Hypothalamus (tissue), 51 donors: ENCODE results near the gene TIMP4.

Experiments used
- DNase-seq, 51 donors: peaks; one replicate each; lab custom pipeline; 2025; lab: John Stamatoyannopoulos, UW

TIMP4 gene

GRCh38 chr3:12150112-12150511 is 8.6 kb downstream of the TIMP4 start:
- no peak for DNase-seq

- no peak for DNase-seq
Observed at GRCh38 chr3:12149029-12149428, 9.7 kb downstream of the TIMP4 start.

GRCh38 chr3:12148183-12148940 is 10.3 kb downstream of the TIMP4 start:
- DNase-seq, result no peak

GRCh38 chr3:12147049-12147780 is 11.5 kb downstream of the TIMP4 start:
- DNase-seq, result no peak

- DNase-seq, result peak in 2 of 51 donors; percentile 14 to 43
Observed at GRCh38 chr3:12143949-12144504, 14.7 kb downstream of the TIMP4 start.

GRCh38 chr3:12142476-12142875 is 16.2 kb downstream of the TIMP4 start:
- no peak for DNase-seq

- DNase-seq, result no peak
Observed at GRCh38 chr3:12141350-12141749, 17.4 kb downstream of the TIMP4 start.

- DNase-seq, result peak in 3 of 51 donors; percentile 6 to 11 (median 7)
Observed at GRCh38 chr3:12139111-12139511, 19.6 kb downstream of the TIMP4 start.

- DNase-seq, result no peak
Observed at GRCh38 chr3:12138044-12138443, 20.7 kb downstream of the TIMP4 start.

GRCh38 chr3:12136371-12136770 is 22.3 kb downstream of the TIMP4 start:
- no peak for DNase-seq

- peak in 35 of 51 donors; percentile 5 to 72 (median 42) for DNase-seq
Observed at GRCh38 chr3:12135029-12135657, 23.6 kb downstream of the TIMP4 start.

- no peak for DNase-seq
Observed at GRCh38 chr3:12132881-12133280, 25.8 kb downstream of the TIMP4 start.

- peak in 1 of 51 donors; percentile 24 for DNase-seq
Observed at GRCh38 chr3:12131351-12132090, 27.2 kb downstream of the TIMP4 start.

- no peak for DNase-seq
Observed at GRCh38 chr3:12127391-12127790, 31.3 kb downstream of the TIMP4 start.

GRCh38 chr3:12125772-12126171 is 32.9 kb downstream of the TIMP4 start:
- no peak for DNase-seq

- no peak for DNase-seq
Observed at GRCh38 chr3:12121466-12121865, 37.2 kb downstream of the TIMP4 start.

GRCh38 chr3:12120374-12121140 is 38.2 kb downstream of the TIMP4 start:
- no peak for DNase-seq

GRCh38 chr3:12117473-12117872 is 41.2 kb downstream of the TIMP4 start:
- DNase-seq, result no peak

GRCh38 chr3:12116870-12117269 is 41.8 kb downstream of the TIMP4 start:
- DNase-seq, result no peak

- DNase-seq, result no peak
Observed at GRCh38 chr3:12115849-12116248, 42.9 kb downstream of the TIMP4 start.
